GM18909 (cell line): ENCODE data around the gene DMAC2.
"Not testable (repeated sequence)": the region's sequence is repeated elsewhere in the genome, so short reads cannot be mapped to it uniquely, and the experiment has no call there.

Source experiments
- ATAC-seq: cut with Tn5 transposase; IDR thresholded peaks from one replicate; pipeline ENCODE4 v1.9.1; 2021; ENCODE audit warnings: mild to moderate bottlenecking; ENCODE audit not compliant: unreplicated experiment, poor library complexity

Gene DMAC2

DNA sequence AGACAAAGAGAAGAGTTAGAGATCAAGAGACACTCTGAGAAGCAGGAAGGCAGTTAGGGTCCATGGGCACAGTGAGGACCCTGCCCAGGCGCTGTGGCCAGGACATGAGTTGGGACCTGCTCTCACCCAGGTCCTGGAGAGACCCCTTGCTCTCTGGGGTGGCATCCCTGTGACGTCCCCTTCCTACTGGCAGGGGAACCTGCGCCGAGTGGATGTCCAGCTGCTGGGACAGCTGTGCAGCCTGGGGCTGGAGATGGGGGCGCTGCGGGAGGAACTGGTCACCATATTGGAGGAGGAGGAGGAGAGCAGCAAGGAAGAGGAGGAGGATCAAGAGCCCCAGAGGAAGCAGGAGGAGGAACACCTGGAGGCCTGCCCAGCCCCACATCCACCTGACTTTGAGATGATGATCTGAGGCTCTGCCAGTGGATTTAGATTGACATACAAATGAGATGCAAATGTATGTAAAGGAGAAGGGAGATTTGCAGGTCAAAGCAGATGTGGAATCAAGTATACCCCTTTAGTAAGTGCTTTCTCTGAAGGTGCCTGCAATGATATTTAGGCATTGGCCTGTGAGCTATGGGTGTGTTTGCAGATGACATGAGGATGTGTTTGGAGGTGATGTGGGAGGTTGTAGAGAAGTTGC lies 4.2 kb upstream of the DMAC2 start:
- no peak for ATAC-seq

DNA sequence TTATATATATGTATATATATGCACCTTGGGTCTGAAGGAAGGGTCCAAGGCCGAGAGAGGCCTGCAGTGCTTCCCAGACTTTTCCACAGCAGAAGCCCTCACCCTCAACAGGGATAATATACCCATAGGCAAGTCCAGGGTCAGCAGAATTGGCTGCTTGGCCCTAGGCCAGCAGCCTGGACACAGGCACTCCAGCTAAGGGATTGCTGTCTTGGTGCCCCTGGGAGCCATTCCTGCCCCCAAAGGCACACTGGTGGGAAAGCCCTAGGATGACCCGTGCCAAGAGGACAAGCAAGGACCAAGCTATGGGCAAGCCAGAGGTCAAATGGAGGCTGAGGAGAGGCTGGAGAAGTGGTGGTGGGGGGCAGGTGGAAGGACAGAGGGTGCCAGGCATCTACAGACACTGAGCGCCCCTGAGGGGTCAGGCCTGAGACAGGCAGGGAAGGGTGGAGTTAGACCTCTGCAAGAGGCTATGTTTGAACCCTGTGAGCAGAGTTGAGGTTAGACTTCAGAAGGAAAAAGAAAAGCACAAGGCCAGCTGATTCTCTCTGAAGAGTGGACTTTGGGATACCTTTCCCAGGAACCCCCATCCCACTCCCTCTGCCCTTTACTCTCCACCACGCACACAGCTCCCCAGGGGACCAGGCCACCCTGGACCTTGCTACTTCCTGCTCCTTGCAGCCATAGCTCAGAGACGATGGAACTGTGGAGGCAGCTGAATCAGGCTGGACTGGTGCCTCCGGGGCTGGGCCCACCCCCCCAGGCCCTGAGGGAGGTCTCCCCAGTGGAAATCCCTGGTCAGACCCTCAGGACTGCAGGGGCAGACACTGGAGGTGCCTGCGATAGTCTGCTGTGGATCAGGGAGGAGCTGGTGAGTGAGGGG lies 3.0 kb upstream of the DMAC2 start, which contains the start of gene ERICH4:
Gene ERICH4 (plus strand): TSS at position 684 of the 883 bp plus-strand sequence. CDS start 14 bp downstream, at position 698.
- ATAC-seq, result no peak

DNA sequence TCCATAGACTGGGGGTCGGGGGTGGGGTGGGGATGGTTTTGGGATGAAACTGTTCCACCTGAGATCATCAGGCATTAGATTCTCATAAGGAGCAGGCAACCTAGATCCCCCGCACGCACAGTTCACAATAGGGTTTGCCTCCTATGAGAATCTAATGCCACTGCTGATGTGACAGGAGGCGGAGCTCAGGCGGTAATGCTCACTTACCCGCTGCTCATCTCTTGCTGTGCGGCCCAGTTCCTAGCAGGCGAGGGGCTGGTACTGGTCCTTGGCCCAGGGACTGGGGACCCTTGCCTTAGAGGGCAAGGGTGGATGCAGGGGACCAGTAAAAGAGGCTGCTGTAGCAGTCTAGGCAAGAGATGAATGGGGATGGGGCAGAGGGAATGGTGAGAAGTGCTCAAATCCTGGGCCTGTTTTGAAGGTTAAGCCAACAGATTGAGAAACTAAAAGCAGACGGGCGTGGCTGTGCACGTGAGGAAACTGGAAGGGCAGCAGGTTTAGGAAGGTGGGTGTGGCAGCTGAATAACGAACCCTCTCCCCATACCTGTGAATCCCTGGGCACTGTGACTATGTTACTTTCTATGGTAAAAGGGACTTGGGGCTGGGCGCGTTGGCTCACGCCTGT lies 1.7 kb upstream of the DMAC2 start:
- ATAC-seq, result no peak

DNA sequence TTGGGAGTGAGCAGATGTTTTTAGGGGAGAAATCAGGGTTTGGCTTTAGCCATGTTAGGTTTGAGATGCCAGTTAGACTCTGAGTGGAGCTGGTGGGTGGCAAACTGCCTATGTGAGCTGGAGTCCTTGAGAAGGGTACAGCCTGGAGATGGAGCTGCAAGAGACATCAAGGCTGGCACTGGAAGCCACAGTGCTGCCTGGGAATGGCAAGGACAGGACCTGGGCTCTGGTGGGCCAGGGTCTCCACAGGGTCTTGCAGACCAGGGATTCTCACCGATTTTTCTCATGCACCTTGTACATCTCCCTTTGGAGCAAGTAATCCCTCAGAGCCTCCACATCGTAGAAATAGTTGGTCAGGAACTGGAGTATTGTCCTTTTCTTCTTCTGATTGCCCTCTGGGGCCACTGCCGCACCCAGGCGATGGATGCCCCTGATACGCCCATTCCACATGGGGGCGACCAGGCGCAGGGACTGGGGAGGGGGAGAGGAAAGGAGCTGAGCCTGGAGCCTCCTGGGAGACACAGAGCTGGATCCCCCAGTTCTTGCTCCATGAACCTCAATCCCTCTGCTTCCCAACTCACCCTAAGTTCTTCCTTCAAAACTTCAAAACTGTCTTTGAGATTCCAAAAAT lies 1.7 kb downstream of the DMAC2 start:
- ATAC-seq, result no peak

DNA sequence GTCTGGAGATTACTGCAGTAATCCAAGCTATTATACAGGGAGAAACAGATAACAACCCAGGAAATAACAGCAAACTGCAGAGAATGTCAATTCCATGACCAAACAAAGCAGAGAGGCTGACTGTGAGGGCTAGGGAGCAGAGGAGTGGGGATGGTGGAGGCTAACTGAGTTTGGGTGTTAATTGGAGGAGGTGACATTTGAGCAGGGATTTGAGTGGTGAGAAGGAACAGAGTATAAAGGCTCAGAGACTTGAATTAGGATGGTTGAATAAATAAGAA lies 3.1 kb downstream of the DMAC2 start:
- ATAC-seq, result no peak

DNA sequence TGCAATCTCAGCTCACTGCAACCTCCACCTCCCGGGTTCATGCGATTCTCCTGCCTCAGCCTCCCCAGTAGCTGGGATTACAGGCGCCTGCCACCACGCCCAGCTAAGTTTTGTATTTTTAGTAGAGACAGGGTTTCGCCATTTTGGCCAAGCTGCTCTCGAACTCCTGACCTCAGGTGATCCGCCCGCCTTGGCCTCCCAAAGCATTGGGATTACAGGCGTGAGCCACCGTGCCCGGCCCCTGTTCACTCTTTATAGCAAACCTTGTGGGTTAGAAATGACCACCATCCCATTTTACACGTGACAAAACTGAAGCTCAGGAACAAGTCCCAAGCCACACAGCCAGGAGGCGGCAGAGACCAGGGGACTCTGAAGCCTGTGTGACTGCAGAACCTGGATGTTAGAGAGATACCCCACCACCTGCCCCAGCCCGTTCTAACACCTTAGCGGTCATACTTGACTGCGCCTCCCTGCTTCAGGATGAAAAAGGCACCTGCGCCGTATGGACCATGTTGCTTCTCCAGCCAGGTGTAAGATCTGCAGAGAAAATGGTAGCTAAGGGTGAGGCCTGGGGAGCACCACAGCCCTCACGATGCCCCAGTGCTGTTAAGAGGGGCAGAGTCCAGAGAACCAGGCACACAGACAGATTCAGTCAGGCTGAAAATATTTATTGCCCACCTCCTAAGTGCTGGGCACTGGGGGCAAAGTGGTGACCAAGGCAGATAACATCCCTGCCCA lies 3.6 kb downstream of the DMAC2 start:
- ATAC-seq, result no peak

DNA sequence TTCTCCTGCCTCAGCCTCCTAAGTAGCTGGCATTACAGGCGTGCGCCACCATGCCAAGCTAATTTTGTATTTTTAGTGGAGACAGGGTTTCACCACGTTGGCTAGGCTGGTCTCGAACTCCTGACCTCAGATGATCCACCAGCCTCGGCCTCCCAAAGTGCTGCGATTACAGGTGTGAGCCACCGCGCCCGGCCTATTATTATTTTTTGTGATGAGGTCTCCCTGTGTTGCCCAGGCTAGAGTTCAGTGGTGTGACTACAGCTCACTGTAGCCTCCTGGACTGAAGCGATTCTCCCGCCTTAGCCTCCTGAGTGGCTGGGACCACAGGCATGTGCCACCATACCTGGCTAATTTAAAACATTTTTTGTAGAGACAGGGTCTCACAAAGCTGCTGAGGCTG lies 4.3 kb downstream of the DMAC2 start:
- not testable (repeated sequence) for ATAC-seq

DNA sequence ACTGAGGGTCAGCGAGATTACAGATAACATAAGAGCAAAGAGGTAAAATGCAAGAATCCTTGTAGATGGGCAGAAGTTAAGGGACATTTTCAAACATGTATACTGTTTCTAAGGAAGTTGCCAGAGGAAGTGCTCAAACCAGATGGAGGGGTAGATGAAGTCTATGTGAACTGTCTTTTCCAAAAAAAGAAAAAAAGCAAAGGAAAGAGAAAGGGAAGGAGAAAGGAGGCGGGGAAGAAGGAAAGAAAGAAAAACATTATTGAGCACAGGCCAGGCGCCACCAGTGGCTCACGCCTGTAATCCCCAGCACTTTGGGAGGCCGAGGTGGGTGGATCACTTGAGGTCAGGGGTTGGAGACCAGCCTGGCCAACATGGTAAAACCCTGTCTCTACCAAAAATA lies 5.3 kb downstream of the DMAC2 start:
- no peak for ATAC-seq

DNA sequence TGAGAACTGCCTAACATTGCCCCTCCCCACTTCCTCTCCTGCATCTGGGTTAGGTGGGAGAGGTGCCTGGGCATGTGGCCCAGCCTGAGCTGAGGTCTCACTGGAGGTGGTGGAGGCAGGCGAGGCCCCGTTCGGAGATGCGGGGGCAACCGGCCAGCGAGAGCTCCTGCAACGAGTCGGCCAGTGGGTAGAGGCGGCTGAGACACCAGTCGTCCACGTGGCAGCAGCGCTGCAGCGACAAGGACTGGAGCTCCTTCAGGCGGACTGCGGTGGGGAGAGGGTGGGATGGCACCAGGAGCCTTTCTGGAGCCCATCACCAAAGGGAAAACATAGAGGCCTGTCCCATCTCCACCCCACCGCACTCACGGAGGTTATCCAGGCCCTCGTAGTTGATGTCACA lies 6.5 kb downstream of the DMAC2 start:
- no peak for ATAC-seq

DNA sequence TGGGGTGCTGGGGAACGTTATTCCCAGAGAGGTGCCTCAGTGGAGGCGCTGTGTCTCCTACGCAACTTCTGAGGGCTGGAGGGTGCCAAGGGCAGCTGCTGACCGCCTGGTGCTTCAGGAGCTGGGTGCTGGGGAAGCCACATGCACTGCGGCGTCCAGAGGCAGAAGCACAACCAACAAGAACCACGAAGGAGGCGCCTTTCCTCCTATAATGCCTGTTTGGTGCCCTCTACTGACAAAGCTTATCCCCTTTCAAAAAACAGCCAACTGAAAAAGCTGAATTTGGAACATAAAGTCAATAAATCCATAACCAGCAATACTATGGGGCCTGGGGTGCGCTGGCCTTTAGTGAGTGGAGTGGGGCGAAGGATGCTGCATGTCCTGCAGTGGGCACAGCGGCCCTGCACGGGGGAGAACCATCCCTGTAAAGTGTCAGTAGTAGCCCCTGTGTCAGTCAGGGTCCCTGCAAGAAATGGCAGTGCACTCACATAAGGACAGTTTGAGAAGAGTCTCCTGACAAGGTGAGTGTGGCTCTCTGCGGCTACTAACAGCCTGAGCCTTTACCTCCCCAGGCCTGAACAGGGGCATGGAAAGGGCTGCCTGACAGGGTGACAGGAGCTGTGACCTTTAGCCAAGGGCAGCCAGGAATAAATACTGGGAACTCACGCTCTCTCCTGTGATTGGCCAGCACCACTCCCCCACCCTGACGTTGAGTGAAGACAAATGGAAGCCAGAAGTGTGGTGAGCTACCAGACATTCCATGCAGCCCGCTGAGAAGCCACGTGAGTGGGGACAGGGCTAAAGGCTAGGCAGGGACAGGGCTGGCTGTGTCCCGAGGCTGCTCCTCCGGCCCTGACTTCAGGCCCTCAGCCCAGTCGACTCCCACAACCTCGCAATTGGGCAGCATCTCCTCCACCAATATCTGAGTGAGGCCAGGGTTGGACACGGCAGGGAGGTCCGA lies 8.0 kb downstream of the DMAC2 start:
- ATAC-seq, result no peak

DNA sequence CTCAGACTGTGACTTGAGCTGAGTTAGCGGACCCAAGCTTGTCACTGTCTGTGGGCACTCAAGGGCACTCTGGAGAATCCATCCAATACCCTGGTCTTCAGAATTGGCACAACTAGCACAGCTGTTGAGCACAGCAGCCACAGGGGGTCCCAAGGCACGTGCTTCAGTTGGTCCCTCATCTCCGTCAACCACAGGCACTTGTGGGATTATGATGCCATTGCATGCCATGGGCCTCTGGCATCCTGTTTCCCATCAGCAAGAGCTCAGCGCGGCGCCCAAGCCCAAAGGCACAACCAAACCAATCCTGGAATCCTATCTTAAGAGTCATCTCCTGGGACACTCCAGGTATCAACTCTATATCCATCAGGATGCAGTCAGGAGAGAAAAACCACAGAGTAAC lies 8.8 kb downstream of the DMAC2 start:
- ATAC-seq, result no peak

DNA sequence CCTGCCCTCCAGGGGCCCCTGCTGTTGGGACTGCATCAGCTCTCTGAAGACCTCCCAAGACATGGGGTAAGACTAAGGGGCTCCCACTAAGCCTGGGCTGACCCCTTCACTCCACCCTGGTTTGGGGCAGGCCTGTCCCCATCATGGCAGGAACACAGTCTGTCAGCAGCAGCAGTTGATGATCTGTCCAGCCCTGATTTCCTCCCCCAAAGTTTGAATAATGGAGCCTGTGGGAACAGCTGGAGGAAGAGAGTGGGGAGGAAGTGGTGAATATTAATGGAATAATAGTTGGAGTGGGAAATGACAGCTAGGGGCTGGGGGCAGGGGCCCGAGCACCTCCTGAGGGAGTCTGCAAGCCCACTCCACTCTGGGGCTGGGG lies 11.2 kb downstream of the DMAC2 start:
- no peak for ATAC-seq

DNA sequence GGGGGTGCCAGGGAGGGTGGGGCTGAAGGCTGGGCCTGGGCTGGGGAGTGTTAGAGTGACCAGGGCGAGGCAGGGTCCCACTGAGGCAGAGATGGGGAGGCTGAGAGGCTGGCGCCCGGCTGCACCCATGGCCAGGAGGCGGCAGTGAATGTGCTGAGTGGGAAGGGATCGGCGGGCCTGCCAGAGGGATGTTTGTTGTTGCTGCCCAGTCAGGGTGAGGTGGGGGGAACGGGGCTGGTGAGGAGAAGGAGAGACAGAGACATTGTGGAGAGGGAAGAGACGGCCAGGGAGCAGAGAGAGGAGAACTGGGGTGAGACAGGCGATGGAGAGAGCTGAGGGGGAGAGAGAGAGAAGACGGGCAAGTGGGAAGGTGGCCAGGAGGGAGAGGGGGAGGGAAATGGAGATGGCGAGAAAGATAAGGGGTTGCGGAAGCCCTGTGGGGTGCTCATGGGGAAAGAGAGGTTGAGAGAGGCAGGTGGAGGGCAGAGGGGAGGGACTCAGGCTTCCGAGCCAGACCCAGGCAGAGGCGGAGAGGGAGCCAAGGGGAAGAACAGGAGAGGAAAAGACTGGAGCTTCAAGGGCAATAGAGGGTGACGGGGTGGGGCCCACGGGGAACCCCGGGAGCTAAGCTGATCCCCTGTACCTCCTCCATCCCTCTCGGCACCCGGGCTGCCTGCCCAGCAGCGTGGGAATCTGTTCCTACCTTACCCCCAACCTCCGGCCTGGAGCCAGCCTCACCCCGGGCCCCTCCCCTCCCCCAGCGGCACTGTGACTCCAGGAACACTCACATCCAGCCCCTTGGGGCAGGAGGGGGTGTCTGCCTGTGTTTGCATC lies 11.8 kb downstream of the DMAC2 start:
- no peak for ATAC-seq

DNA sequence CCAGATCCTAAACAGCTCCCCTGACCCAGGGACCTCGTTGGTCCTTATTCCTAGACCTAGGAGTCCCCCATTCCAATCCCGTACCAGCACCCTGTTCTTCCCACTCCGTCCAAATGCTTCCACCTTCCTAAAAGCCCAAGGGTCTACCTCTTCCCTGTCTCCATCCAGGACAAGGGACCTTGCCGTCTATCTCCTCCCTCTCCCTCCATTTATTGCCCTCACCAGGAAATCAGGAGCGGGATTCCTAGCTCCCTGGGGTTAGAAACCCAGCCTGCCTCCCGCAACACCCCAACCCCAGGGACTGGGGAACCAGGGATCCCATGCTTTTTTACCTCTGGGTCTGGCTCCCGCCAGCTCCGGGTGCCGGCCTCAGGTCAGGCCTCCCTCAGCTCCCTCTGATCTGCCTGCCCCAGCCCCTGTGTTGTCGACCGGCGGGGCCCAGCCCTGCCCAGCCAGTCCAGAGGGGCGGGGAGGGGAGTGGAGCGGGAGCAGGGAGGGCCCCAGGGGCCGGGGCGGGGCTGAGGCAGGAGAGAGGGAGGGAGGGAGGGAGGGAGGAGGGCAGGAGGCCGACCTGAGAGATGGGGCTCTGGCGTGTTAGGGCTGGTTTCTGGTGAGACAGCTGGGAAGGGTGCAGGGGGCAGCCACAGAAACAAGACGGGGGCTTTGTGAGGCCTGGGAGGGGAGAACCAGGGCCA lies 12.6 kb downstream of the DMAC2 start, which contains the start of gene B3GNT8:
Gene B3GNT8 (minus strand): TSS at position 423 of the 695 bp plus-strand sequence. CDS start 596 bp downstream, outside the sequence.
- no peak for ATAC-seq

DNA sequence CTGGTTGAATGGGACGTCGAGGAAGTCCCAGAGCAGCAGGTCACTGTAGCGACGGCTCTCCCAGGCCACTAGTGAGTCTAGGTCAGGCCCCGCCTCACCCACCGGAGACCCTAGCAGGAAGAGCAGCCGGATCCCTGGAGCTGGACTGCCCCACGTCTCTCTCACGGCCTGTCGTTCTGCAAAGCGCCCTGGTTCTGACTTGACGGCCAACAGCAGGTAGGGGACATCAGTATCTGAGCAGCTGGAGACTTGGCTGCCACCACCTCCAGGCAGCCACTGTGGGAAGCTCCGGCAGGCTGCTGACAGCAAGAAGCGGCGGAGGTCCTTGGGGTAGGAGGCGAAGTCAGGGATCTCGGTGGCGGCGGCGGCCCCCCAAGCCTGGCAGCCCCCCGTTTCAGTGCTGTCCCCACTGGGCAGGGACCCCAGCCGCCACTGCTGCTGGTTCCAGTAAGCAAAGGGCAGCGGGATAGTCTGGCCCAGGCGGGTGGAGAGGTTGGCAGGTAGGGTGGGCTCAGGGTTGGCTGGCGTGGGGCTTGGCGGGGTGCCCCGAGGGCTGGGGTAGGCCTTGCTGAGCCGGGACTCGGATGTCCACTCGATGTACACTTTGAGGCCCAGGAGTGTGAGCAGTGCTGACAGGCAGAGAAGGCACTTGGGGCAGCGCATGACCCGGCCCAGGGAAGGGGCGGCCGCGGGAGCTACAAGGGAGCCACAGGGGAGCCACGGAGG lies 13.4 kb downstream of the DMAC2 start:
- no peak for ATAC-seq

DNA sequence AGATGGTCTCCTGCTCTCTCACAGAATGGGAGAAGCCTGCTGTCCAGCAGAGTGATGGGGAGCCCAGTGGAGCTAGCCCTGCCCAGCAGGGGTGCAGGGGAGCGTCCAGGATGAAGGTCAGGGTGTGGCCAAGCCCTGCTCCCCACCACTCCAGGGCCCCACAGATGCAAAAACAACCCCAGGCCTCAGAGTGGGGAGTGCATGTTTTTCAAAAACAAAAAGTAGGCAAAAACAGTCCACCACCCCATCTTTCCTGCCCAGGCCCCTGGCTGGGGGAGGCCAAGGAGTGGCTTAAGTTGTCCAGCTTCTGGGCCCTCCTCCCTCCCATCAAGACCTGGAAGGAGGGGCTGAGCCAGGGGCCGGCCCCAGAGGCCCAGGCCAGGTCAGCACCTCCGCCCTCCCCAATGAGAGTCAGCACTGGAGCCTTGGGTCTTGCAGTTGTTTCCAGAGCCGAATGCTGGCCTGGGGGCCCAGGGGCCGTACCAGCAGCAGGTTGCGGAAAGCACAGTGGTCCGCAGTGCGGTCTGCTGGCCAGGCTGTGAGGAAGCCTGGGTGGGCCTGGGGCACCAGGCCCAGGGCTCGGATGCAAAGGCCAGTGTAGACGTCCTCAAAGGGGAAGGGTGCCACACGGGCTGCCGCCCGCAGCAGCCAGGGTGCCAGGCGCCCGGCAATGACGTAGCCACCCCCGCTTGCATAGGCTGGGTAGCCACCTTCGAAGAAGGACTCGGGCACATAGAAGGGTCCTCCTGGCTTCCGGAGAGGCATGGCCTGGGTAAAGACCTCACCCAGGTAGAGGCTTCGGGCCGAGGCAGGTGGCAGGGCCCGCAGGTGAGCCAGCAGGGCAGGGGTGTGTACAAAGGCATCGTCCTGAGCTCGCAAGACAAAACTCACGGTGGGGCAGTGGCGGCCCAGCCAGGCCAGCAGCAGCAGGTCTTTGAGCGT lies 14.3 kb downstream of the DMAC2 start:
- no peak for ATAC-seq
